ENCODE data around the gene LRRC43. TPM values are rescaled to one million over a fixed set of nuclear protein-coding genes. Genes with fewer than 3 reads are reported as not detected.

Gene LRRC43
- total RNA-seq, 2 donors from 2014 or later, result 0.24 to 0.59 TPM

GRCh38 chr12:122204167-122205052, 21.5 kb downstream of the LRRC43 start:
- intact Hi-C loops (cut with DNase I, micrococcal nuclease), result no loop called here
- no peak for ATAC-seq
- DNase-seq, result no peak

- DNase-seq (no peak), ATAC-seq (no peak)
Measured at GRCh38 chr12:122205053-122205925, 22.4 kb downstream of the LRRC43 start.

GRCh38 chr12:122206111-122206881, 23.4 kb downstream of the LRRC43 start:
- ATAC-seq, result no peak
- intact Hi-C loops (cut with DNase I, micrococcal nuclease), result no loop called here
- no peak for DNase-seq

More at GRCh38 chr12:122205053-122205925, 22.4 kb downstream of the LRRC43 start:
- intact Hi-C loops (cut with DNase I, micrococcal nuclease), result no loop called here

- ATAC-seq (no peak), DNase-seq (no peak)
- intact Hi-C loops (cut with DNase I, micrococcal nuclease), result no loop called here
Measured at GRCh38 chr12:122206976-122207375, 24.1 kb downstream of the LRRC43 start.

- DNase-seq (no peak), ATAC-seq (no peak)
- intact Hi-C loops (cut with DNase I, micrococcal nuclease), result no loop called here
Measured at GRCh38 chr12:122207391-122207790, 24.5 kb downstream of the LRRC43 start.

- no peak for DNase-seq
- ATAC-seq, result no peak
- intact Hi-C loops (cut with DNase I, micrococcal nuclease), result no loop called here
Measured at GRCh38 chr12:122208073-122208820, 25.3 kb downstream of the LRRC43 start.

- intact Hi-C loops (cut with DNase I, micrococcal nuclease), result no loop called here
- ATAC-seq, result no peak
- no peak for DNase-seq
Measured at GRCh38 chr12:122215771-122216170, 32.8 kb downstream of the LRRC43 start.

GRCh38 chr12:122216445-122216844, 33.5 kb downstream of the LRRC43 start:
- ATAC-seq (no peak), DNase-seq (no peak)
- intact Hi-C loops (cut with DNase I, micrococcal nuclease), result no loop called here

- peak; percentile 93 for ATAC-seq
- peak; percentile 100 for DNase-seq
- intact Hi-C loops (cut with DNase I, micrococcal nuclease), result no loop called here
Measured at GRCh38 chr12:122225683-122226365, 42.9 kb downstream of the LRRC43 start, which contains the start of gene DIABLO. Gene DIABLO, minus strand, starts transcription at chr12:122226052. Its CDS starts 38 bp downstream, at chr12:122226014.

GRCh38 chr12:122226366-122227125, 43.6 kb downstream of the LRRC43 start:
- DNase-seq (no peak), ATAC-seq (no peak)
- intact Hi-C loops (cut with DNase I, micrococcal nuclease), result no loop called here

- intact Hi-C loops (cut with DNase I, micrococcal nuclease), result no loop called here
- ATAC-seq, result no peak
- DNase-seq, result peak in 1 of 2 donors; percentile 12
Measured at GRCh38 chr12:122227341-122227740, 44.4 kb downstream of the LRRC43 start.

- no peak for DNase-seq
- intact Hi-C loops (cut with DNase I, micrococcal nuclease), result no loop called here
- no peak for ATAC-seq
Measured at GRCh38 chr12:122228092-122228491, 45.2 kb downstream of the LRRC43 start.

GRCh38 chr12:122230798-122231197, 47.9 kb downstream of the LRRC43 start:
- ATAC-seq (no peak), DNase-seq (no peak)
- intact Hi-C loops (cut with DNase I, micrococcal nuclease), result no loop called here

GRCh38 chr12:122232691-122233090, 49.8 kb downstream of the LRRC43 start:
- intact Hi-C loops (cut with DNase I, micrococcal nuclease), result no loop called here
- no peak for ATAC-seq
- DNase-seq, result no peak

- ATAC-seq, result no peak
Measured at GRCh38 chr12:122235741-122236140, 52.8 kb downstream of the LRRC43 start.

GRCh38 chr12:122238861-122239260, 55.9 kb downstream of the LRRC43 start:
- DNase-seq (no peak), ATAC-seq (no peak)
- intact Hi-C loops (cut with DNase I, micrococcal nuclease), result no loop called here

More at GRCh38 chr12:122235741-122236140, 52.8 kb downstream of the LRRC43 start:
- intact Hi-C loops (cut with DNase I, micrococcal nuclease), result no loop called here
- no peak for DNase-seq

GRCh38 chr12:122243965-122244364, 61.0 kb downstream of the LRRC43 start:
- DNase-seq (no peak), ATAC-seq (no peak)
- intact Hi-C loops (cut with DNase I, micrococcal nuclease), result no loop called here

Measured in left colon (tissue), 2 donors.